SH-SY5Y (cell line): ENCODE measurements around the gene IREB2.

ENCODE experiments used
- GATA2 ChIP-seq: IDR thresholded peaks from 2 replicates; pipeline ENCODE4 v1.6.1; 2011; ENCODE audit warnings: mild to moderate bottlenecking, low read depth, low read length
- GATA3 ChIP-seq: IDR thresholded peaks from 2 replicates; pipeline ENCODE4 v1.6.1; 2011; ENCODE audit warnings: low read depth, mild to moderate bottlenecking, low read length, moderate library complexity

IREB2 gene

DNA sequence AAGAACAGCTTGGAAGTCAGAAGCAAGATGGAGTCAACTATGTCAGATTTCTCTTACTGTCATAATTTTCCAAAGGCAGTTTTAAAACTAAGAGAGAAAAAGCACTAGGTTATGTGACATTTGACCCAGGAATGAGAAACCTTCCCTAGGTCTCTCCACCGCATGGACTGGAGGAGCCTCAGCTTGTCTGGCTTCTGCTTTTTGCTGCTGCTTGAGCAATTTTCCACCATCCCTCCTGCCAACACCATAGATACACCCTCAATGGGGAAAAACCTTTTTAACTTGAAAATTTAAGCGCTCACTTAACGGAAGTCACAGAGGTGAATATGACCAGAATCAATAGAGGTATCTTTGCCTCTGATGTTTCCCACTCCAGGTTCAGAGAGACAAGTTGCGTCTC lies 17.8 kb upstream of the IREB2 start:
- no peak for TF ChIP-seq GATA3
- no peak for TF ChIP-seq GATA2

DNA sequence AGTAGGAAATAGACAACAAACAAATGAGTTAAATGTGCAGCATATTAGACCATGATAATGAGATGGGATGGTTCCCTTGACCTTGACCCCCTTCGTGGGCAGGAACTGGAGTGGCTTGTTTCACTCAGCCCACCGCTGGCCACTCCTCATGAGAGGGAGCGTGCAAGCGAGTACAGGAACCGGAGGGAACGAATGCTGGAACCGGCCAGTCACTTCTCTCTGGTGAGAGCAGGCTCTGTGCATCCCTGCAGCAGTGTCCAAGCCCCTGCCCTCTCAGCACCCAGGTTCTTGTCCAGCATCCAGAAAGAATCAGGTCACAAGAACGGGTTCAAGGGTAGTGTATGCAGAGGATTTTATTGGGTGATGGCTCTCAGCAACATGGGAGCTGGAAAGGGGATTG lies 17.2 kb upstream of the IREB2 start:
- no peak for TF ChIP-seq GATA3

DNA sequence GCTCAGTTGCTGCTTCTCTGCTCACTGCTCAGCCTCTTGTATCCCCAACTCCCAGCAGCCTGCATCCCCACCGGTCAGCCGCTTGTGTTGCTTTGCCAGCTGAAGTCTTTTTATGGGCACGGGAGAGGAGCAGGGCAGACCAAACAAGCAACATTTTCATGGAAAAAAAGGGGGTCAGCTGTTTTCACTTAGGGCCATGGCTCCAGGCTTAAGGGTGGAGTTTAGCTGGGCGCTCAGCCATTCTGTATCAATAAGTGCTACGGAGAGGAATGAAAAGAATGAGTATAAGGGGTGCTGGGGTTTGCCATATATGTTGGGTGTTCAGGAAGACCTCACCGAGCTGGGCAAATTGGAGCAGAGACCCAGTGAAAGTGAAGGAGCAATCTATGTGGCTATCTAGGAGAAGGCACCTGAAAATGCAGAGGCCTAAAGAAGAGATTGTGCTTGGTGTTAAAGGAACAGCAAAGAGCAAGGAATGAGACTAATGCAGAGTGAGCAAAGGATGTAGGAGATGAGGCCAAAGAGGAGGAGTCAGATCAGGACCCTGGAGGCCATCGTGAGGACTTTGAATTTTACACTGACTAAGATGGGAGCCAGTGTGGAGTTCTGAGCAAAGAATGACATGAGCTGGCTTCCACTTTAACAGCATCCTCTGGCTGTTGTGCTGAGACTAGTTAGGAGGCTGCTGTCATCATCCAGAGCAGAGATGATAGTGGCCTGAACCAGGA lies 16.6 kb upstream of the IREB2 start:
- no peak for TF ChIP-seq GATA2
- TF ChIP-seq GATA3 = no peak

DNA sequence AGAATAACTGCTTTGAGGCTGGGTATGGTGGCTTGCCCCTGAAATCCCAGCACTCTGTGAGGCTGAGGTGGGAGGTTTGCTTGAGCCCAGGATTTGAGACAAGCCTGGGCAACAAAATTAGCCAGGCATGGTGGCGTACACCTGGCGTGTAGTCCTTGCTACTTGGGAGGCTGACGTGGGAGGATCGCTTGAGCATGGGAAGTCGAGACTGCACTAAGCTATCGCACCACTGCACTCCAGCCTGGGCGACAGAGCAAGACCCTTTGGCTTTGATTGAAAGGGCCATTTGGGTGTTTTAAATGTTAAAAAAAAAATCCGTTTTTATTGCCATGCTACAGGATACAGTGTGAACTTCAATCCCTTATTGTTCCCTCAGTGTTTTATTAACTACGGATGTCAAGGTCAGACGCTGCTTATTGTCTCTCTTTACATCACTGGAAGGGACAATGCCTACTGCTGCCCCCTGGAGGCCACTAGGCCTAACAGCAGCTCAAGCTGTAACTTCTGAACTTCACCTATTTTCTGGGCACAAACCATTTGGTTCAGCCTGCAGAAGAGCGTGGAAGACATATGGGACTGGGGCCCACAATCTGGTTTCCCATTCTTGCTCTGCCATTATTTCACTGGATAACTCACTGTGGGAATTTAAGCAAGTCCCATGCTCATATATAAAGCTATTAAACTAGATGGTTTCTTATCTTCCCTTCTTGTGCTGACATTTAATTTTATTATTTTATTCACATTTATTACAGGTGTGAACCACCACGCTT lies 15.3 kb upstream of the IREB2 start:
- no peak for TF ChIP-seq GATA3
- no peak for TF ChIP-seq GATA2

DNA sequence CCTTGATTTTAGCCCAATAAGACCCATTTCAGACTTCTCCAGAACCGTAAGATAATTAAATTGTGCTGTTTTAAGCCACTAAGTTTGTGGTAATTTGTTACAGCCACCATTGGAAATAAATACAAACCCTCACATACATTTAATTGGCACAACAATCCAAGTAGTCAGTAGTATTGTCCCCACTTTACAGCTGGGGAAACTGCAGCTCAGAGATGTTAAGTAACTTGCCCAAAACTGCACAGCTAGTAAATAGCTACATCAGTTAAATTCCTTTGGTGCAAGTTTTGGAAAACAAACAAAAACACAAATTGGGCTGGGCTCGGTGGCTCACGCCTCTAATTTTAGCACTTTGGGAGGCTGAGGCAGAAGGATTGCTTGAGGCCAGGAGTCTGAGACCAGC lies 13.3 kb upstream of the IREB2 start:
- TF ChIP-seq GATA2 (no peak), GATA3 (no peak)

DNA sequence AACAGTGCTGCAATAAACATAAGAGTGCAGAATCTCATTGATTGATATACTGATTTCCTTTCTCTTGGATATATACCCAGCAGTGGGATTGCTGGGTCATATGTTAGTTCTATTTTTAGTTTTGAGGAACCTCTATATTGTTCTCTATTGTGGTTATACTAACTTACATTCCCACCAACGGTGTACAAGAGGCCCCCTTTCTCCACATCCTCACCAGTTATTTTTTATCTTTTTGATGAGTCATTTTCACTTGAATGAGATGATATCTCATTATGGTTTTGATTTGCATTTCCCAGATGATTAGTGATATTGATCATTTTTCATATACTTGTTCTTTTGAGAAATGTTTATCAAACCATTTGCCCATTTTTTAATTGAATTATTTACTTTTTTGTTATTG lies 12.4 kb upstream of the IREB2 start:
- TF ChIP-seq GATA2 (no peak), GATA3 (no peak)

DNA sequence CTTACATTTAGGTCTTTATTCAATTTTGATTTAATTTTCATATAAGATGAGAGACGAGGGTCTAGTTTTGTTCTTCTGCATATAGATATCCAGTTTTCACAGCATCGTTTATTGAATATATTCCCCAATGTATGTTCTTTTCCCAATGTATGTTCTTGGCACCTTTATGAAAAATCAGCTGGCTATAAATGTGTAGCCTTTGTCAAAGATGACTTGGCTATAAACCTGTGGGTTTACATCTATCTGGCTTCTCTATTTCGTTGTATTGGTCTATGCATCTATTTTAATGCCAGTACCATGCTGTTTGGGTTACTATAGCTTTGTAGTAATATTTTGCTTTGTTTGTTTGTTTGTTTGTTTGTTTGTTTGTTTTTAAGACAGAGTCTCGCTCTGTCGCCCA lies 11.7 kb upstream of the IREB2 start:
- TF ChIP-seq GATA3 (no peak), GATA2 (no peak)

DNA sequence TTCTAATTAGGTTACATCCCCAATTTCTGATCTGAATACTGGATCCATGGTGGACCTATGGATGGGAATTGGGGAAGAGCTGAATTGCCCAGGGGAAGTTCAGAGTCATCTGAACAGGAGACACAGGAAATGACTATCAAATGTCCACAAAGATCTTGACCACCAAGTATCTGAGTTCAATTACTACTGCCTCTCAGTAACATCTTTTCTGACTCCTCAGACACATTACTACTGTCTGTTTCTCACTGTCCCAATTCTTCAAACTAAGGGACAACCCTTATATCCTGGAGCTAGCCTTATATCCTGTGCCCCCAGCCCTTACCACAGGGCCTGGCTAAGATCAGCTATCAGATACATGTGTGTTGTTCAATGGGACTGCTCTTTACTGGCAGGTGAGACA lies 10.1 kb upstream of the IREB2 start:
- TF ChIP-seq GATA3 = no peak
- TF ChIP-seq GATA2 = no peak

DNA sequence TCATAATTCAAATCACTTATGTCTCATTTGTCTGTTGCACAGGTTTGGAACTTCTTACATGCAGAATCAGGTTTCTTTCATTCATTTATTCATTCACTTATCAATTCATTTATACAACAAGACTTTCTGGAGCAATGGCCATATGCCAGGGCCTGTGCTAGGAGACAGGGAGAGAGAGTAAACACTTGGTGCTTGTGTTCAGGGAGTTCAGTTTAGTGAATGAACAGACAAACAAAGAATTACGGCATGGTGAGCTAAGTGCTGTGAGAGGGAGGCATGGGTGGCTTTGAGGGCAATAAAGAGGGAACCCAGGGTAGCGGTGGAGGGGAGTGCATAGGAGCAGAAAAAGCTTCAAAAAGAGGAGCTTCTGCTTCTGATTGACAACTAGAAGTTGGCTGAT lies 8.5 kb upstream of the IREB2 start:
- TF ChIP-seq GATA2 = no peak
- no peak for TF ChIP-seq GATA3

DNA sequence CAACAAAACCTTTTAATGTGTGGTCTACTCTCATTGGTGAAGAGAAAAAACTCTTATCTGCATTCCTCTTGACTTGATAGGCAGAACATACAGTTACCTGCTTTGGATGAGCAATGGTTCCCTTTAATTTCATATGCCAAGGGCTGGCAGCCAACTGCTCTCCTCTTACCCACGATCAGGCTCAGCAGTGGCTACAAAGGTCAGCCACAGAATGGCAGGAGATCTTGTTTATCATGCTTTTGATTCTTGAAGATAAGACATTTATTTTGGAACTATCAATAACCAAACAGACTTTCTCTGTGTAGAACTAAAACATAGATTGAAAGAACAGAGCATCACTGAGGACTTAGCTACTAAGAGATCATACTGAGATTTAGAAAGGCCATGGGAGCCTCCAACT lies 6.1 kb upstream of the IREB2 start:
- TF ChIP-seq GATA3 (no peak), GATA2 (no peak)

DNA sequence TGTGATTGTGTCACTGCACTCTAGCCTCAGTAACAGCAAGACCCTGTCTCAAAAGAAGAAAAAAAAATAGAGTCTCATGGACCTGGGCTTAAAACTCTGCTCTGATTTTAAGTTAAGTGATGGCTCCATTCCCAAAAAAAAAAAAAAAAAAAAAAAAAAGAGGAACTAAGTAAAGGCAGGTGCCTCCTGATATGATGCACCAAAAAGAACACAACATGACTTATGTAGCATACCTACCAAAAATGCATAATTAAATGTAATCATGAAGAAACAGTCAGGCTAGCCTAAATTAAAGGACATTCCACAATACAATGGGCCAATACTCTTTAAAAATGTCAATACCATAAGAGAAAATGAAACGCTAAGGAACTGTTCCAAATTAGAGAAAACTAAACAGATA lies 5.4 kb upstream of the IREB2 start:
- no peak for TF ChIP-seq GATA2
- TF ChIP-seq GATA3 = no peak

DNA sequence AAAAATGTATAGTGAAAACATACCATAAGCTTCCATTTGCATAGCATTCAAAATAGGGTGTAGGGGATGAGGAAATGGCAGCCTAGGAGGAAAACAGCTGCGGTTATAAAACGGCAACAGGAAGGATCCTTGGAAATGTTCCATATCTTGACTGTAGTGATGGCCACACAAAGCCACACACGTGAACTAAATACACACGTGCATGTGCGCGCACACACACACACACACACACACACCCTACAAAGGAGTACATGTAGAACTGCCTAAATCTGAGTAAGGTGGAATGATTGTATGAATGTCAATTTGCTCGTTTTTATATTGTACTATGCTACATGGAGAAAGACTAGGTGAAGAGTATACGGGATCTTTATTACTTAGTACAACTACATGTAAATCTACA lies 3.9 kb upstream of the IREB2 start:
- TF ChIP-seq GATA3 (no peak), GATA2 (no peak)

DNA sequence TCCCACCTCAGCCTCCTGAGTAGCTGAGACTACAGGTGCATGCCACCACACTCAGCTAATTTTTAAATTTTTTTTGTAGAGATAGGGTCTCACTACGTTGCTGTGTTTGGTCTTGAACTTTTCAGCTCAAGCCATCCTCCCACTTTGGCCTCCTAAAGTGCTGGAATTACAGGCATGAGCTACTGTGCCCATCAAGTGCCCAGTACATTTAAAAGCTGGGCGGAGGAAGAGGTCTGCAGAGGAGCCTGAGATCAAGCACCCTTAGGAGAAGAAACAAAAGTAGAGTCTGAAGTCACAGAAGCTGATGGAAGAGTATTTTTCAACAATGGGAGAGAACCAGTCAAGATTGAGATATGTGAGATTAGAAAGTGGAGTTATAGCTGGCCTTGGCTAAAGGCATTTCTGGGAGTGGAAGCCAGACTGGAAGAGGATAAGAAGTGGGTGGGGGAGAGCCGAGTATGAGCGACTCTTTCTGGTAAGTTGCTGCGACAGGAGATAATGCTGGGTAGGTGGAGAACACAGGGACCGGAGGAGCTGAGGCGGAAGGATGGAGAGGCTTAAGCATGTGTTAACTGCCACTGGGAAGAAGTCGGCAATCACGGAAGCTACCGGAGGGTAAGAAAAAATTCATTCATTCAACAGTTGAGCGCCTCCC lies 782 bp upstream of the IREB2 start:
- TF ChIP-seq GATA3 = no peak
- TF ChIP-seq GATA2 = no peak

DNA sequence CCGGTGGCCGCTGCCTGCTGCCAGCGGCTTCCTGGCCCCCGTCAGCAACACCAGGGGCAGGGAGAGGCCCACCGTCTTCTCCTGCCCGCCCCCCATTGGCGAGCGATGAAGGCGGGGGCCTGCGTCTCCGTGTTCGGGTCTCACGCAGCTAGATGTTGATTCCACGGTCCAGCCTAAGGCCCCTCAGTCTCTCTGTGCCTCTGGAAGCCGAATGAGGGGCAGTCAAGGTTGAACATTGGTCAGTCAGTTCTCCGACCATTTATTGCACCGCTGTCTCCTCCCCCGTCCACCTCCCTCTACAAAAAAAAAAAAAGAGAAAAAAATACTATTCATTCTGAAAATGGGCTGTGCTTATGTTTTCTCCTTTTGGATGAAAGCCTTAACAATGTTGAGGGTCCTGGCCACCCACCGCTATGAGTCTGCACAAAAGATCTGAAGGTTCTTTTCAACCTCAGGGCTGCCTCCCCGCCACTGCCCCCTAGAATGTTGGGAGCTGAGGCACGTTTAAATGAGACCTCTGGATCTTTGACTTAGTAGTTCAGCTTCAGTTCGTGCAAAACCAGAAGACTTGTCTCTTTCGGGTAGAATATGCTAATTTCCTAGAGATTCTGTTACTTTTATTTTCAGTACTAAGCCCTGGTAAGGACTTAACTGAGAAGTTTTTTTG lies 736 bp downstream of the IREB2 start:
- TF ChIP-seq GATA2 = no peak
- no peak for TF ChIP-seq GATA3
